Keratinocyte (primary cell): ENCODE results near the gene ATP5F1C. TPM values are rescaled to one million over a fixed set of nuclear protein-coding genes. Genes with fewer than 3 reads are reported as not detected.

Experiments
- DNase-seq: peaks from one replicate; pipeline ENCODE4 v3.0.0-alpha.2; 2011; ENCODE audit warnings: low read depth, missing footprints, low spot score
- FAIRE-seq: peaks from 2 replicates; lab custom pipeline; 2011; peaks lifted over from hg19 to GRCh38; lab: Jason Lieb, UNC
- H2AFZ ChIP-seq: 2 replicates; pipeline ENCODE4 v1.6.0; 2012; ENCODE audit warnings: low read length, control low read depth, inconsistent platforms; ENCODE audit not compliant: control insufficient read depth
- H3K27ac ChIP-seq: 2 replicates; pipeline ENCODE4 v1.5.1; 2011; ENCODE audit warnings: low read length; ENCODE audit not compliant: control insufficient read depth, insufficient read depth
- H3K27me3 ChIP-seq: 3 replicates; pipeline ENCODE4 v1.6.0; 2011; ENCODE audit warnings: low read length; ENCODE audit not compliant: control insufficient read depth, insufficient read depth; ENCODE audit errors: extremely low read depth
- H3K36me3 ChIP-seq, 2 experiments: 2 replicates in 1 of 2; 3 replicates in 1 of 2; pipeline ENCODE4 v1.5.1; 2011; ENCODE audit warnings: low read length in 2 of 2, mild to moderate bottlenecking in 1 of 2; ENCODE audit not compliant: control insufficient read depth in 2 of 2, insufficient read depth in 2 of 2; ENCODE audit errors: extremely low read depth in 1 of 2
- H3K4me1 ChIP-seq: 3 replicates; pipeline ENCODE4 v1.5.1; 2011; ENCODE audit warnings: low read length; ENCODE audit not compliant: control insufficient read depth, insufficient read depth; ENCODE audit errors: extremely low read depth
- H3K4me2 ChIP-seq: 3 replicates; pipeline ENCODE4 v1.6.0; 2011; ENCODE audit warnings: low read depth, low read length; ENCODE audit not compliant: control insufficient read depth, insufficient read depth; ENCODE audit errors: extremely low read depth
- H3K4me3 ChIP-seq, 3 experiments: fragments of 200-600 bp in 1 of 3; sonication (generic) in 1 of 3; 2 replicates in 2 of 3; 3 replicates in 1 of 3; pipeline ENCODE4 v1.5.1; 2011 to 2016; ENCODE audit warnings: low read length in 3 of 3, mild to moderate bottlenecking in 3 of 3, control low read depth in 2 of 3, inconsistent platforms in 1 of 3, low read depth in 1 of 3, mixed read lengths in 1 of 3, mixed run types in 1 of 3, moderate library complexity in 1 of 3; ENCODE audit not compliant: control insufficient read depth in 2 of 3, insufficient read depth in 2 of 3; ENCODE audit errors: extremely low read depth in 1 of 3
- H3K79me2 ChIP-seq: 2 replicates; pipeline ENCODE4 v1.6.0; 2012; ENCODE audit warnings: low read length; ENCODE audit not compliant: control insufficient read depth, insufficient read depth
- H3K9ac ChIP-seq: 3 replicates; pipeline ENCODE4 v1.6.0; 2011; ENCODE audit warnings: low read length; ENCODE audit not compliant: control insufficient read depth, insufficient read depth; ENCODE audit errors: extremely low read depth
- H3K9me1 ChIP-seq: 3 replicates; pipeline ENCODE4 v1.6.0; 2011; ENCODE audit warnings: low read length; ENCODE audit not compliant: control insufficient read depth, insufficient read depth; ENCODE audit errors: extremely low read depth
- H3K9me3 ChIP-seq: 2 replicates; pipeline ENCODE4 v1.5.1; 2012; ENCODE audit warnings: low read depth, low read length; ENCODE audit not compliant: control insufficient read depth
- H4K20me1 ChIP-seq: 3 replicates; pipeline ENCODE4 v1.6.0; 2011; ENCODE audit warnings: low read length; ENCODE audit not compliant: control insufficient read depth, insufficient read depth; ENCODE audit errors: extremely low read depth
- CTCF ChIP-seq, 3 experiments: IDR thresholded peaks in 1 of 3; conservative IDR thresholded peaks in 1 of 3; optimal IDR thresholded peaks in 1 of 3; 2 replicates in 2 of 3; 3 replicates in 1 of 3; pipeline versions ENCODE3 to v1.5.1; 2011; ENCODE audit warnings: low read length in 3 of 3, mild to moderate bottlenecking in 3 of 3, moderate library complexity in 2 of 3, control low read depth in 1 of 3, inconsistent platforms in 1 of 3; ENCODE audit not compliant: insufficient read depth in 2 of 3; ENCODE audit errors: extremely low read depth in 1 of 3
- EZH2 ChIP-seq: IDR thresholded peaks from one replicate; pipeline ENCODE4 v1.6.1; 2012; ENCODE audit warnings: inconsistent platforms, mild to moderate bottlenecking, low read length, moderate library complexity
- dilution Hi-C: fragments of 300-500 bp; cut with MboI; formaldehyde crosslinking; loops from one replicate; pipeline ENCODE4 v1.7.0; 2020; ENCODE audit warnings: low sequenced_read_pairs; ENCODE audit not compliant: extremely low pct_ligation_motif_present
- polyA plus RNA-seq, 5 experiments: library from polyadenylated mRNA; depleted of rRNA in 3 of 5; stranded (reverse) in 3 of 5; stranded (forward) in 1 of 5; unstranded in 1 of 5; fragments of >200 nt; gene quantifications; 1 replicate in 1 of 5; 2 replicates in 3 of 5; 3 replicates in 1 of 5; pipeline versions ENCODE4 v1.2.1 to v1.2.3, GENCODE V29; 2011 to 2012; ENCODE audit warnings: missing spikeins in 2 of 5, low read depth in 1 of 5, low replicate concordance in 1 of 5

Gene ATP5F1C
- polyA plus RNA-seq, 1 donor (not counting 4 experiments of a cell fraction or from before 2014, with no cell fraction given): 496 TPM

- Histone ChIP-seq H3K27ac (no peak overlapping the region), H3K36me3 (peaks cover 5 to 13% of the 10 kb centered on the region in 2 experiments), H3K9me1 (no peaks in the 10 kb centered on the region), H3K4me2 (no peak overlapping the region), H2AFZ (no peak overlapping the region), H4K20me1 (peaks cover 2% of the 10 kb centered on the region), H3K4me3 (no peak overlapping the region), H3K4me1 (no peaks in the 10 kb centered on the region), H3K9me3 (no peaks in the 10 kb centered on the region), H3K27me3 (no peaks in the 10 kb centered on the region), H3K9ac (no peak overlapping the region), H3K79me2 (no peaks in the 10 kb centered on the region)
- DNase-seq: no peak
- dilution Hi-C loops: no loop called here
- no peak for FAIRE-seq
- no peak for TF ChIP-seq CTCF (optimal IDR thresholded peaks at IDR 0.05 in 1 of 3, IDR thresholded peaks at IDR 0.05 in 1 of 3, conservative IDR thresholded peaks at IDR 0.05 in 1 of 3; ENCODE audit: extremely low read depth in 1 of 3, insufficient read depth in 2 of 3, low read length in 3 of 3)
- TF ChIP-seq EZH2: no peak
Observed at GRCh38 chr10:7768417-7768816, 19.6 kb upstream of the ATP5F1C start.

- dilution Hi-C loops: no loop called here
- H3K9me1 ChIP-seq: no peaks in the 10 kb centered on the region
- no peaks in the 10 kb centered on the region for H3K79me2 ChIP-seq
- H2AFZ ChIP-seq: no peak overlapping the region
- no peak overlapping the region for H3K4me3 ChIP-seq
- DNase-seq (no peak), FAIRE-seq (no peak)
- H4K20me1 ChIP-seq: peaks cover 2% of the 10 kb centered on the region
- no peak overlapping the region for H3K4me2 ChIP-seq
- TF ChIP-seq EZH2 (no peak), CTCF (optimal IDR thresholded peaks at IDR 0.05 in 1 of 3, IDR thresholded peaks at IDR 0.05 in 1 of 3, conservative IDR thresholded peaks at IDR 0.05 in 1 of 3; ENCODE audit: extremely low read depth in 1 of 3, insufficient read depth in 2 of 3, low read length in 3 of 3) (no peak)
- H3K9ac ChIP-seq: no peak overlapping the region
- no peaks in the 10 kb centered on the region for H3K27me3 ChIP-seq
- no peaks in the 10 kb centered on the region for H3K4me1 ChIP-seq
- H3K27ac ChIP-seq: no peak overlapping the region
- peaks cover 3 to 9% of the 10 kb centered on the region in 2 experiments for H3K36me3 ChIP-seq
- no peaks in the 10 kb centered on the region for H3K9me3 ChIP-seq
Observed at GRCh38 chr10:7773845-7774801, 13.9 kb upstream of the ATP5F1C start.
